Activated CD8-positive, alpha-beta T cell treated with anti-CD3 and anti-CD28 coated beads for 36 hours (primary cell): ENCODE data around the gene SAAL1. TPM values are rescaled to one million over a fixed set of nuclear protein-coding genes. Genes with fewer than 3 reads are reported as not detected.

Experiments used
- ATAC-seq: fragments of 200-7000 bp; cut with Tn5 transposase; one replicate; pipeline ENCODE4 v1.10.0; 2021; ENCODE audit warnings: mild to moderate bottlenecking, moderate library complexity
- CTCF ChIA-PET: fragments of 350-600 bp; sonication (Branson Sonifier 250); formaldehyde crosslinking; loops from one replicate; lab custom pipeline; 2021; ENCODE audit warnings: antibody characterized with exemption; lab: Charles Lee
- POLR2A ChIA-PET: fragments of 350-600 bp; sonication (Branson Sonifier 250); formaldehyde crosslinking; loops from one replicate; lab custom pipeline; 2021; ENCODE audit warnings: antibody characterized with exemption; lab: Charles Lee
- DNase-seq: peaks from one replicate; pipeline ENCODE4 v3.0.0-alpha.2; 2020
- H3K27ac Mint-ChIP-seq: one replicate; pipeline ENCODE4 v1.8.0; 2021; ENCODE audit warnings: mild to moderate bottlenecking, mixed read lengths
- H3K27me3 Mint-ChIP-seq: one replicate; pipeline ENCODE4 v1.8.0; 2021; ENCODE audit warnings: mixed read lengths
- H3K36me3 Mint-ChIP-seq: one replicate; pipeline ENCODE4 v1.8.0; 2021; ENCODE audit warnings: low read depth, mixed read lengths
- H3K4me1 Mint-ChIP-seq: one replicate; pipeline ENCODE4 v1.8.0; 2021; ENCODE audit warnings: low read depth, mixed read lengths
- H3K4me3 Mint-ChIP-seq: one replicate; pipeline ENCODE4 v1.8.0; 2021; ENCODE audit warnings: mild to moderate bottlenecking, moderate library complexity, mixed read lengths
- H3K9me3 Mint-ChIP-seq: one replicate; pipeline ENCODE4 v1.8.0; 2021; ENCODE audit warnings: mixed read lengths
- intact Hi-C: fragments of 100-400 bp; cut with micrococcal nuclease; formaldehyde crosslinking; loops from one replicate; pipeline ENCODE4 v1.10.0; 2022
- total RNA-seq, 2 experiments: library from RNA; stranded (reverse); gene quantifications; one replicate each; pipeline ENCODE4 v1.2.3, GENCODE V29; 2021
- TF ChIP-seq, protein P1 (sequence below): fragments of 200-600 bp; IDR thresholded peaks from one replicate; pipeline ENCODE4 v1.8.0; 2022; ENCODE audit warnings: antibody characterized with exemption, mild to moderate bottlenecking

SAAL1 gene
- total RNA-seq, 2 experiments from 2014 or later = 38.1 to 39.9 TPM

GRCh38 chr11:18064450-18065054 lies 41.3 kb downstream of the SAAL1 start:
- no peak for ATAC-seq
- Mint-ChIP-seq H3K27me3 (no peaks in the 10 kb centered on the region), H3K4me1 (no peaks in the 10 kb centered on the region), H3K9me3 (no peaks in the 10 kb centered on the region), H3K27ac (no peak overlapping the region), H3K36me3 (no peaks in the 10 kb centered on the region), H3K4me3 (no peak overlapping the region)
- TF ChIP-seq, protein P1, sequence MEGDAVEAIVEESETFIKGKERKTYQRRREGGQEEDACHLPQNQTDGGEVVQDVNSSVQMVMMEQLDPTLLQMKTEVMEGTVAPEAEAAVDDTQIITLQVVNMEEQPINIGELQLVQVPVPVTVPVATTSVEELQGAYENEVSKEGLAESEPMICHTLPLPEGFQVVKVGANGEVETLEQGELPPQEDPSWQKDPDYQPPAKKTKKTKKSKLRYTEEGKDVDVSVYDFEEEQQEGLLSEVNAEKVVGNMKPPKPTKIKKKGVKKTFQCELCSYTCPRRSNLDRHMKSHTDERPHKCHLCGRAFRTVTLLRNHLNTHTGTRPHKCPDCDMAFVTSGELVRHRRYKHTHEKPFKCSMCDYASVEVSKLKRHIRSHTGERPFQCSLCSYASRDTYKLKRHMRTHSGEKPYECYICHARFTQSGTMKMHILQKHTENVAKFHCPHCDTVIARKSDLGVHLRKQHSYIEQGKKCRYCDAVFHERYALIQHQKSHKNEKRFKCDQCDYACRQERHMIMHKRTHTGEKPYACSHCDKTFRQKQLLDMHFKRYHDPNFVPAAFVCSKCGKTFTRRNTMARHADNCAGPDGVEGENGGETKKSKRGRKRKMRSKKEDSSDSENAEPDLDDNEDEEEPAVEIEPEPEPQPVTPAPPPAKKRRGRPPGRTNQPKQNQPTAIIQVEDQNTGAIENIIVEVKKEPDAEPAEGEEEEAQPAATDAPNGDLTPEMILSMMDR = no peak
- CTCF ChIA-PET = no interaction called here
- DNase-seq = no peak
- POLR2A ChIA-PET = no interaction called here
- intact Hi-C loops = no loop called here

DNA sequence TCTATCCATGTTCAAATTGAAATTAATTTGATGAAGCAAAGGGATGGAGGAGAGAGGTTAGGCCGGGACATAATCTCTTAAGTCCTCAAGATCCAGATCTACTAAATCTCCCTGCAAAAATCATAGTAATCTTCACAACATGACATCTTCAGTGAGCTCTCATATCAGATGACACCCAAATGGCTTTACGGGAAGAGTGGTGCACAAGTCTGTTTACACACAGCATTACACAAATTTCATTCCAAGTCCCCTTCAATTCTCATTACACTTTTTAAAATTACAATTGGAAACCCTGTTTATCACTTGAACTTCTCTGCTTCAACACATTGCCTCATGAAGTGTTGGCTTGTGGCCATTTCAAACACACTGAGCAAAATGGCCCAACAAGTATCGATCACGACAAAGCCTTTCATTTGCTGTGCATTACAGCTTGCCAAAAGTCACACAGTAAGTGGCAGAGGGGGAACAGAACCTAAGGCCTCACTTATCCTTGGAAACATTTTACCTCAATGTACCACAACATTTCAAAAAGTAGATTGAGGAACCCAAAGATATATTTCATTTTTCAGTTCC lies 41.9 kb downstream of the SAAL1 start:
- ATAC-seq (no peak), DNase-seq (no peak)
- TF ChIP-seq, protein P1 = no peak
- Mint-ChIP-seq H3K4me3 (no peak overlapping the region), H3K9me3 (no peaks in the 10 kb centered on the region), H3K36me3 (no peaks in the 10 kb centered on the region), H3K4me1 (no peaks in the 10 kb centered on the region), H3K27ac (no peak overlapping the region), H3K27me3 (no peaks in the 10 kb centered on the region)
- ChIA-PET POLR2A (no interaction called here), CTCF (interaction anchor here (1.3 kb wide), 1 partner anchor 72 kb away, joined by 4 read pairs; no protein-coding TSS in a partner anchor)
- intact Hi-C loops = no loop called here

GRCh38 chr11:18063125-18063524 lies 42.8 kb downstream of the SAAL1 start:
- Mint-ChIP-seq H3K4me1 (no peaks in the 10 kb centered on the region), H3K9me3 (no peaks in the 10 kb centered on the region), H3K27ac (no peak overlapping the region), H3K27me3 (no peaks in the 10 kb centered on the region), H3K4me3 (no peak overlapping the region), H3K36me3 (no peaks in the 10 kb centered on the region)
- TF ChIP-seq, protein P1 = no peak
- POLR2A ChIA-PET = no interaction called here
- ATAC-seq (no peak), DNase-seq (no peak)
- intact Hi-C loops = no loop called here
- CTCF ChIA-PET = interaction anchor here (1.3 kb wide), 1 partner anchor 72 kb away, joined by 4 read pairs; no protein-coding TSS in a partner anchor

GRCh38 chr11:18061351-18061750 lies 44.5 kb downstream of the SAAL1 start:
- H3K27me3 Mint-ChIP-seq = no peaks in the 10 kb centered on the region
- H3K36me3 Mint-ChIP-seq = no peaks in the 10 kb centered on the region
- H3K4me3 Mint-ChIP-seq = no peak overlapping the region
- intact Hi-C loops = no loop called here
- DNase-seq (no peak), ATAC-seq (no peak)
- no peaks in the 10 kb centered on the region for H3K4me1 Mint-ChIP-seq
- ChIA-PET POLR2A (no interaction called here), CTCF (no interaction called here)
- no peaks in the 10 kb centered on the region for H3K9me3 Mint-ChIP-seq
- TF ChIP-seq, protein P1 = no peak
- H3K27ac Mint-ChIP-seq = no peak overlapping the region

DNA sequence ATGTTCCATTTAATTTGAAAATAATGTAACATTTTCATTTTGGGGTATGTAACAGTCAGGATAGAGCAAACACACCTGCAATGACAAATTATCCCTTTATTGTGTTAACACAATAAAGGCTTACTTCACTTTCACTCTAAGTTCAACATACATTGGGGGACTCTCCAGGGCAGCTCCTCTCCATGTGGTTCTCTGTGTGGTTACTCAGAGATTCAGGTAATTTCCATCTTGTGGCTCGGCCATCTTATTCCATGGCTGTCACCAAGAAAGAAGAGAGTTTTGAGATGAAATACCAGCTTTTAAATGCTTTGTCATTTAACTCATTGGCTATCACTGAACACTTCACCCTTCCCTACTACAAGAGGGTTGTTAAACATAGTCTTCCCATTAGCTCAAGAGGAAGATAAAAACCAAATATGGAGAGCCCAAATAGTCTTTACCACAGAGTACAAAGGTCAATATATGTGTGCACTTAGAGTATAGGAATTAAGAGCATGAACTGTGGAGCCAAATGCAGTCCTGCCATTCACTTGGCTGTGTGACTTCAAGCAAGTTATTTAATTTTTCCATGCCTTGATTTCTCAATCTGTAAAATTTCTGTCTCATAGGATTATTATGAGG lies 49.2 kb downstream of the SAAL1 start:
- Mint-ChIP-seq H3K4me3 (no peak overlapping the region), H3K4me1 (no peaks in the 10 kb centered on the region), H3K27me3 (no peaks in the 10 kb centered on the region), H3K36me3 (no peaks in the 10 kb centered on the region), H3K27ac (no peak overlapping the region), H3K9me3 (no peaks in the 10 kb centered on the region)
- ChIA-PET CTCF (no interaction called here), POLR2A (interaction anchor here (0.6 to 1.0 kb wide), 2 partner anchors 15 to 43 kb away, joined by 3 to 5 read pairs; partner anchors contain the start of gene SERGEF)
- intact Hi-C loops = no loop called here
- TF ChIP-seq, protein P1 = no peak
- DNase-seq (no peak), ATAC-seq (no peak)
